NCI-H345 treated with DMSO at 0.1 percent for 48 hours (cell line): ENCODE data around the gene ELMO1.

Source experiments
- DNase-seq: peaks from one replicate; lab custom pipeline; 2025; ENCODE audit not compliant: unreplicated experiment; lab: John Stamatoyannopoulos, UW

The ELMO1 gene

GRCh38 chr7:37410305-37411229, 38.1 kb downstream of the ELMO1 start:
- no peak for DNase-seq

- DNase-seq = no peak
Observed at GRCh38 chr7:37409461-37409860, 39.2 kb downstream of the ELMO1 start.

DNA sequence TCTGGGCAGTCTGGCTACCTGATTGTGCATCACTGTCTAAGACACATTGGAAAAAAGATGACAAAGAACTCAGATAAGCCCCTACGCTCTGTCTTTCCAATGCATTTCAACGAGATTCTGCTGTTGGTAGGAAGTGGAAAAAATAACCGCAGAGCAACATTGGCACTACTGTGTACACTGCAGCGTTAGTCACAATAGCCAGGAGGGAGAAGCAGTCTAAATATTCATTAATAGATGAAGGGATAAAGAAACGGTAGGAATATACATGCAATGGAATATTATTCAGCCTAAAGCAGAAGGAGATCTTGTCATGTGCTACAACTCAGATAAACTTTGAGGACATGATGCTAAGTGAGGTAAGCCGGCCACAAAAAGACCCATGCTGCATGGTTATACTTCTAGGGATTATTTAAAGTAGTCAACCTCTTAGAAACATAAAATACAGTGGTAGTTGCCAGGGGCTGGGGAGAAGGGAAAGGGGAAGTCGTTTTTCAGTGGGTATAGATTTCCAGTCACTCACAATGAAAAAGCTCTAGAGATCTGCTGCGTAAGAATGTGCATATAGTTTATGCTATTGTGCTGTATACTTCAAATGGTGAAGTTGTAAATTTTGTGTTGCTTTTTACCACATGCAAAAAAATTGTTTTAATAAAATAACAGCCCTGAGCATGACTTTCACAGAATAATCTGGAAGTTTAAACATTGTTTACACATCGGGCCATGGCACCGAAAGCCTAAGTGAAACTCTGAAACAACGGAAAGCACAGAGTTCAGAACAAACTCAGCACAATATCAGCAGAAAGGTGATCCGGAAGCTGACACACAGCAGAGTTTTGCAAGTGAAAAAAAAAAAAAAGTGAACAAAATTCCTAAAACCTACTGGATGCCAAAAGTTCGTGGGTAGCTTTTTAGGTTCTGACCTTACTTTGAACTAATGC, 40.1 kb downstream of the ELMO1 start:
- DNase-seq = no peak

- no peak for DNase-seq
Observed at GRCh38 chr7:37405603-37406122, 43.0 kb downstream of the ELMO1 start.

GRCh38 chr7:37405128-37405527, 43.5 kb downstream of the ELMO1 start:
- DNase-seq = no peak

DNA sequence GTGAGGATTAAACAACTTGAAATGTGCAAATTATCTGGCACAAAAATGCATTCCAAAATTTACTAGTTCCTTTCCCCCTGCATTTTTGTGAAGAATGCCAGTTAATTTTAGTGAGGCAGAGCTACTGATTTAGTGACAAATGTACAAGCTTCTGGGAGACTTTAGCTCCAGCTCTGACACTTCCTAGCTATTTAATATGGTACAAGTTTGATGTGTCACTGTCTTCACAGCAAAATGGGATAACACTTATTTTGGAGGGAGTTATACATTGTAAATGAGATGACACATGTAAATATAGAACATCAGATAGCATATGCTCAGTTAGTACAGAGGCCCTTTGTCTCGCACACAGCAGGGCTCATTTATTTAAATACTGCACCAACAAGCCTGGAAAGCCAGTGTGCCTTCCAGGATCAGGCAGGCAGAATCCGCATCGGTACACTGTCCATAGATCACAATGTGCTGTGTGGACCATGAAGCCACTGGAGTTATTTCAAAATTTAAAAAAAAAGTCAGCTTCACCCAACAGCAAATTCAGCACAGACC, 48.7 kb downstream of the ELMO1 start:
- DNase-seq = no peak

- no peak for DNase-seq
Observed at GRCh38 chr7:37398403-37398802, 50.3 kb downstream of the ELMO1 start.

DNA sequence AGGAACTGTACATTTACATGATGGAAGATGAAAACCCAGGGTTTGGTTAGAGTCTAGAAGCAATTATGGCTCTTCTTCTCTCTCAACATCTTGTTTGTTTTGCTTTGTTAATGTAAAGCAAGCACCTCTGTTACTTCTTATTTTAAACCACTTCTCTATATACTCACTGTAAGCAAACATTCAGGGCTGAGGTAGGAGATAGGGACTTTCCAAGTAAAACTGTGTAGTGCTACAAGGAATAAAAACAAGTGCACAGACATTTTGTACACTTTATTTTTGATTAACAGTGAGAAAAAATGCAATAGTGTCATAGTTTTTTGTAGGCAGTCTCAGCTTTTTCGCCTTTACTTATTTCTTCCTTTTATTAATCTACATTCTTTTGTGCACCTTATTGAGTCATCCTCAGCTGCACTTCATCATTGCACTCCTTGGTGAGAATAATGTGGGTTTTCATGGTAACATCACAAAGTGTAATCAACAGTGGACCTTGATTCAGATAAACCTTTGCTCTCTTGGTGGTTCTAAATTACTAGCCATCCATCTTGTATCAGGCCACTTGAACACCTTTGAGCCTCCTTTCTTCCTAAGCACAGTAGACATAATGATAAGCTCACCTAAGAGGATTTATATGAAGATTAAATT, 52.9 kb downstream of the ELMO1 start:
- DNase-seq = no peak

DNA sequence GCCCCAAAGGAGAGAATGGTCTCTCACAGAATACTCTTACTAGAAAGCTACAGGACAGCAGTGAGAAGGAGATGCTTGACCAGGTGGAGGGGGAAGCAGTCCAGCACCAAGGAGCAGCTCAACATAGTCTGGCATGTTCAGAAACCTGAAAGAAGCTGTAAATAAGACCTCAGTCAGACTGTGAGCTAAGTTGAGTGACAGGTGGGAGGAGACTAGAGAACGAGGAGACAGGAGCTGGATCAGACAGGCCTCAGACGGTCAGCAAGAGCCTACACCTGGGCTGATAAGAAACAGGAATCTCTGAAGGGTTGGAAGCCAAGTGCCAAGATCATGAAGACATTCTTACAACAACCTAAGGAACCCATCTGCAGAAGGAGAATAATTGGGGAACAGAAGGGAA, 54.5 kb downstream of the ELMO1 start:
- no peak for DNase-seq

DNA sequence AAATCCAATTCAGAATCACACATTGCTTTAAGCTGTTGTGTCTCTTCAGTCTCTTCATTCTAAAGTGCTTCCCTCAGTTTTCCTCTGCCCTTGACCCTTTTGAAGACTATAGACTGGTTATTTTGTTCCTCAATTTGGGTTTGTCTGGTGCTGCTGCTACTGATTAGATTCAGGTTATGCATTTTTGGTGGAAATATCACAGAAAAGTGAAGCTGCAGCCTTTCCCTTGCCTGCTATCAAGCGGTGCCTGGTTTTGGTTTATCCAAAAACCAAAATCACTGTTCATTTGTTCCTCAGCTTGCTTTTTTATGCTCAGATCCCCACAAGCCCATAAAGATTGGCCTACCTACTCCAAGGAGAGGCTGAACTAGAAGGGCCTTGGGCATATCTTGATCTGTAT, 55.2 kb downstream of the ELMO1 start:
- no peak for DNase-seq

DNA sequence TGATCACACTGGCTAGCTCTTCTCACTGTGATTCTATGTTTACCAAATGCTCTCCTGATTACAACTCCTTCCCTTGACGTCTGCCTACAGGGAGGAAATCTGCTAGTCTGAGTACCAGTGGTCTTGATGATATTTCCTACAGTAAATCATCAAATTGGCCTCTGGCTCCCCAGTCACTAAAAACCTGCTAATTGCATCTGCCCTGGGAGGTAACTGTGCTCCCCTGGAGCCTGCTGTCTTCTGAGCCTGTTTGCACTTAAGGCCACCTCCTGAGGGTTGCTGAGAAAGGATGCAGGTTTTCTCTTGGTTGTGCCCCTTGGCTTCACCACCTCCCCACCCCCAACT, 56.0 kb downstream of the ELMO1 start:
- no peak for DNase-seq

DNA sequence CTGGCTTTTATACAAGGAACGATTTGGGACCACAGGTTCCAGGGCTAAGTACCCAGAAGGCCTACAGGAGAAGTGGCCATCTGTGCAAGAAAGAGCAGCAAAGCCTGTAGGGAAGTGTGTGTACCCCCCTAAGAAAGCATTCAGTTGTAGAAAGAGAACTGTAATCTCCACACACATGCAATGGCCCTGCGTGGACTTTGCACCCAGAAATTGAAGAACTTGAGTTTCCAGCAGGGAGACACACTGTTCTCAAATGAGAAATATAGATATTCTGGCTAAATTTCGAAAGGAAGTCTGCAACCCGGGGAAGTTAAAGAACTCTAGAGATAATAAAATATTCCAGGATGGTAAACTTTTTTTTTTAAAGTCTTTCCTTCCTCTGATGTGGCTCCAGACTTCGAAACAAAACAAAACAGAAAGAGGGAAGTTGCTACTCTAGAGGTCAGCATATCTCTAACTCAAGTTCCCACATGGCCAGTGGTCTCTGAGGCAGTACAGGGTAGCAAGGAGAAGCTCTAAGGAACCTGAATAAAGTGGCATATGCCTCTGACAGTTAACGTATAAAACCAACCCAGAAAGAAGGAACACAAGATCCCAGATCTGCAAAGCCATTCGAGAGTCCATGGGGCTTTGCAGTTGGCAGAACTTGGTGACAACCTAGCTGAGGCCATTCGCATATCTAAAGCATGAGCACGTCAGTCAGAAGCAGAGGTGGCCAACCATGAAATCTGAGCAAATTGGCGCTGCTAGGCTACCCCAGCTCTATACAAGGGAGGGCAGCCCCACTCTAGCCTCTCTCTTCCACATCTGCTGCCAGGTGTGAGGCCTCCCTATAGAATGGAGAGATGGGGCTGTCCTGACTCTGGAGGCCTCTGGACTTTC, 56.6 kb downstream of the ELMO1 start:
- DNase-seq = no peak

- no peak for DNase-seq
Observed at GRCh38 chr7:37390114-37390513, 58.5 kb downstream of the ELMO1 start.

GRCh38 chr7:37388811-37389210, 59.9 kb downstream of the ELMO1 start:
- no peak for DNase-seq

- DNase-seq = no peak
Observed at GRCh38 chr7:37385787-37386186, 62.9 kb downstream of the ELMO1 start.

- DNase-seq = no peak
Observed at GRCh38 chr7:37382546-37383088, 66.0 kb downstream of the ELMO1 start.

DNA sequence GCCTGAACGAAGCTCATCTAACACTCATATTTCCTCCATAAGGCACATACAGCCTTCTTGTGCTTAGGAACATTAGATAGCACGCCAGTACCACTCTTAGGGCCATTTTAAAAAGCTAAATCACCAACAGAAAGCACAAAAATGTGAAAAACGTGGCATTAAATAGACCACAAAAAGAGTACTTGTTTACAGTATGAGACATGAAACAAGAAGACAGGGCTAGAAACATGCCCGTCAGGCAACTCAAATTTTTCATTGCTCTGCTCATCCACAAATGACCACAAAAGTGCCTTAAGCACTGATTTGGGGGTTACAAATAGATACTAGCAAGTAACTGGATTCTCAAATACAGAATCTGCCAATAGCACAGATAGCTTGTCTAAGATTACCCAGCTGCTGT, 67.8 kb downstream of the ELMO1 start:
- DNase-seq = no peak

GRCh38 chr7:37379546-37380277, 69.0 kb downstream of the ELMO1 start:
- no peak for DNase-seq

- DNase-seq = no peak
Observed at GRCh38 chr7:37377231-37377630, 71.4 kb downstream of the ELMO1 start.
